HEK293 (cell line): ENCODE results near the gene MOK.

Experiments used
- BCL11A ChIP-seq: fragments of 450-650 bp; formaldehyde crosslinking; IDR thresholded peaks from 2 replicates; pipeline ENCODE4 v1.5.1; 2016; ENCODE audit warnings: low read depth, missing biosample characterization, missing genetic modification characterization
- BCL11B ChIP-seq: fragments of 450-650 bp; formaldehyde crosslinking; IDR thresholded peaks from 2 replicates; pipeline ENCODE4 v1.5.1; 2016; ENCODE audit warnings: low read depth, missing biosample characterization, missing genetic modification characterization
- ELK4 ChIP-seq: IDR thresholded peaks from 2 replicates; pipeline ENCODE4 v1.6.1; 2011; ENCODE audit warnings: mild to moderate bottlenecking, low read depth, low read length, borderline replicate concordance
- GLI4 ChIP-seq: fragments of 450-650 bp; formaldehyde crosslinking; IDR thresholded peaks from 2 replicates; pipeline ENCODE4 v1.5.1; 2016; ENCODE audit warnings: missing biosample characterization, missing genetic modification characterization
- KLF10 ChIP-seq: fragments of 450-650 bp; IDR thresholded peaks from 2 replicates; pipeline ENCODE4 v1.5.1; 2018; ENCODE audit warnings: missing biosample characterization, mild to moderate bottlenecking, missing genetic modification characterization
- KLF9 ChIP-seq: fragments of 450-650 bp; formaldehyde crosslinking; IDR thresholded peaks from 2 replicates; pipeline ENCODE4 v1.5.1; 2016; ENCODE audit warnings: missing biosample characterization, missing genetic modification characterization, low read depth
- MEIS1 ChIP-seq: sonication (generic); formaldehyde crosslinking; IDR thresholded peaks from 2 replicates; pipeline ENCODE4 v1.8.1; 2022; ENCODE audit warnings: missing genetic modification reagents, mild to moderate bottlenecking, borderline replicate concordance
- PRDM1 ChIP-seq: fragments of 450-650 bp; formaldehyde crosslinking; IDR thresholded peaks from 2 replicates; pipeline ENCODE4; 2016; ENCODE audit warnings: missing biosample characterization, missing genetic modification characterization
- SCRT2 ChIP-seq: fragments of 450-650 bp; formaldehyde crosslinking; IDR thresholded peaks from 2 replicates; pipeline ENCODE4 v1.5.1; 2016; ENCODE audit warnings: missing biosample characterization, missing genetic modification characterization
- SP2 ChIP-seq: fragments of 450-650 bp; formaldehyde crosslinking; IDR thresholded peaks from 2 replicates; pipeline ENCODE4 v1.5.1; 2016; ENCODE audit warnings: missing biosample characterization, missing genetic modification characterization
- TCF7L2 ChIP-seq: IDR thresholded peaks from 2 replicates; pipeline ENCODE4 v1.6.1; 2011; ENCODE audit warnings: low read depth, mild to moderate bottlenecking, inconsistent platforms, low read length, moderate library complexity, borderline replicate concordance
- YY2 ChIP-seq: fragments of 450-650 bp; formaldehyde crosslinking; IDR thresholded peaks from 2 replicates; pipeline ENCODE4 v1.5.1; 2016; ENCODE audit warnings: missing biosample characterization, missing genetic modification characterization
- ZBTB1 ChIP-seq: fragments of 450-650 bp; formaldehyde crosslinking; IDR thresholded peaks from 2 replicates; pipeline ENCODE4 v1.5.1; 2016; ENCODE audit warnings: missing biosample characterization, missing genetic modification characterization
- ZBTB26 ChIP-seq: fragments of 450-650 bp; formaldehyde crosslinking; optimal IDR thresholded peaks from 2 replicates; pipeline ENCODE3; 2016; ENCODE audit warnings: missing biosample characterization, mild to moderate bottlenecking, missing genetic modification characterization
- ZBTB8A ChIP-seq: fragments of 450-650 bp; formaldehyde crosslinking; IDR thresholded peaks from 2 replicates; pipeline ENCODE4 v1.5.1; 2016; ENCODE audit warnings: missing biosample characterization, missing genetic modification characterization
- ZNF133 ChIP-seq: fragments of 450-650 bp; formaldehyde crosslinking; IDR thresholded peaks from 2 replicates; pipeline ENCODE4 v1.5.1; 2016; ENCODE audit warnings: missing biosample characterization, missing genetic modification characterization
- ZNF148 ChIP-seq: fragments of 450-650 bp; formaldehyde crosslinking; IDR thresholded peaks from 2 replicates; pipeline ENCODE4 v1.5.0; 2017; ENCODE audit warnings: missing biosample characterization, missing genetic modification characterization, borderline replicate concordance
- ZNF155 ChIP-seq: fragments of 450-650 bp; formaldehyde crosslinking; IDR thresholded peaks from 2 replicates; pipeline ENCODE4 v1.5.1; 2016; ENCODE audit warnings: missing biosample characterization, missing genetic modification characterization
- ZNF16 ChIP-seq: fragments of 450-650 bp; formaldehyde crosslinking; IDR thresholded peaks from 2 replicates; pipeline ENCODE4 v1.5.1; 2016; ENCODE audit warnings: low read depth, missing biosample characterization, missing genetic modification characterization
- ZNF19 ChIP-seq: fragments of 450-650 bp; formaldehyde crosslinking; IDR thresholded peaks from 2 replicates; pipeline ENCODE4; 2016; ENCODE audit warnings: missing biosample characterization, missing genetic modification characterization, low read depth
- ZNF221 ChIP-seq: fragments of 450-650 bp; formaldehyde crosslinking; IDR thresholded peaks from 2 replicates; pipeline ENCODE4 v1.5.1; 2017; ENCODE audit warnings: missing biosample characterization, missing genetic modification characterization, borderline replicate concordance
- ZNF239 ChIP-seq: fragments of 450-650 bp; formaldehyde crosslinking; IDR thresholded peaks from 2 replicates; pipeline ENCODE4 v1.5.1; 2016; ENCODE audit warnings: missing biosample characterization, missing genetic modification characterization
- ZNF302 ChIP-seq: fragments of 450-650 bp; formaldehyde crosslinking; IDR thresholded peaks from 2 replicates; pipeline ENCODE4 v1.5.1; 2016; ENCODE audit warnings: missing biosample characterization, missing genetic modification characterization, low read depth
- ZNF341 ChIP-seq: fragments of 450-650 bp; formaldehyde crosslinking; IDR thresholded peaks from 2 replicates; pipeline ENCODE4; 2016; ENCODE audit warnings: low read depth, missing biosample characterization, missing genetic modification characterization
- ZNF350 ChIP-seq: fragments of 450-650 bp; formaldehyde crosslinking; IDR thresholded peaks from 2 replicates; pipeline ENCODE4 v1.5.0; 2017; ENCODE audit warnings: missing biosample characterization, mild to moderate bottlenecking, missing genetic modification characterization
- ZNF404 ChIP-seq: fragments of 450-650 bp; formaldehyde crosslinking; IDR thresholded peaks from 2 replicates; pipeline ENCODE4 v1.5.1; 2017; ENCODE audit warnings: missing biosample characterization, missing genetic modification characterization
- ZNF501 ChIP-seq: fragments of 450-650 bp; formaldehyde crosslinking; IDR thresholded peaks from 2 replicates; pipeline ENCODE4 v1.5.1; 2016; ENCODE audit warnings: missing biosample characterization, missing genetic modification characterization
- ZNF514 ChIP-seq: fragments of 450-650 bp; formaldehyde crosslinking; IDR thresholded peaks from 2 replicates; pipeline ENCODE4 v1.5.1; 2016; ENCODE audit warnings: missing biosample characterization, missing genetic modification characterization
- ZNF544 ChIP-seq: fragments of 450-650 bp; formaldehyde crosslinking; IDR thresholded peaks from 2 replicates; pipeline ENCODE4 v1.5.0; 2017; ENCODE audit warnings: missing biosample characterization, missing genetic modification characterization
- ZNF571 ChIP-seq: fragments of 450-650 bp; formaldehyde crosslinking; IDR thresholded peaks from 2 replicates; pipeline ENCODE4 v1.5.0; 2017; ENCODE audit warnings: missing biosample characterization, missing genetic modification characterization
- ZNF596 ChIP-seq: fragments of 450-650 bp; IDR thresholded peaks from 2 replicates; pipeline ENCODE4 v1.5.0; 2018; ENCODE audit warnings: missing biosample characterization, mild to moderate bottlenecking, missing genetic modification characterization, moderate library complexity
- ZNF701 ChIP-seq: fragments of 450-650 bp; formaldehyde crosslinking; IDR thresholded peaks from 2 replicates; pipeline ENCODE4 v1.5.1; 2016; ENCODE audit warnings: missing biosample characterization, missing genetic modification characterization
- ZNF704 ChIP-seq: fragments of 450-650 bp; formaldehyde crosslinking; IDR thresholded peaks from 2 replicates; pipeline ENCODE4 v1.5.1; 2016; ENCODE audit warnings: missing biosample characterization, missing genetic modification characterization
- ZNF707 ChIP-seq: fragments of 450-650 bp; formaldehyde crosslinking; IDR thresholded peaks from 2 replicates; pipeline ENCODE4 v1.5.1; 2016; ENCODE audit warnings: missing biosample characterization, missing genetic modification characterization
- ZNF777 ChIP-seq: fragments of 450-650 bp; formaldehyde crosslinking; IDR thresholded peaks from 2 replicates; pipeline ENCODE4 v1.5.1; 2017; ENCODE audit warnings: missing biosample characterization, missing genetic modification characterization, borderline replicate concordance
- ZNF785 ChIP-seq: fragments of 450-650 bp; formaldehyde crosslinking; IDR thresholded peaks from 2 replicates; pipeline ENCODE4 v1.5.1; 2016; ENCODE audit warnings: missing biosample characterization, missing genetic modification characterization
- ZSCAN30 ChIP-seq: fragments of 450-650 bp; IDR thresholded peaks from 2 replicates; pipeline ENCODE4 v1.5.1; 2018; ENCODE audit warnings: missing biosample characterization, mild to moderate bottlenecking, missing genetic modification characterization, moderate library complexity

The MOK gene

GRCh38 chr14:102314242-102315011 is 9.5 kb upstream of the MOK start (continued):
- TF ChIP-seq ZNF596 (tag by site-specific recombination) = no peak
- TF ChIP-seq SP2 (tag by site-specific recombination) = peak; percentile 10; the same call in 1 of the 2 replicates
- TF ChIP-seq ZNF239 (tag by site-specific recombination) = no peak
- TF ChIP-seq ZBTB26 (tag by site-specific recombination) = peak; percentile 66
- TF ChIP-seq ZNF501 (tag by site-specific recombination) = peak; percentile 92
- no peak for TF ChIP-seq ZNF16 (tag by site-specific recombination)
- TF ChIP-seq ZNF155 (tag by site-specific recombination) = no peak
- TF ChIP-seq KLF9 = peak; percentile 51; the same call in 1 of the 2 replicates
- no peak for TF ChIP-seq PRDM1
- no peak for TF ChIP-seq ZNF544
- no peak for TF ChIP-seq MEIS1
- TF ChIP-seq ZNF221 = no peak
- TF ChIP-seq BCL11B (tag by site-specific recombination) = peak; percentile 60; the same call in 1 of the 2 replicates
- TF ChIP-seq ZNF19 = no peak
- TF ChIP-seq ZNF785 (tag by site-specific recombination) = peak; percentile 91; the same call in 1 of the 2 replicates
- no peak for TF ChIP-seq ZNF148 (tag by site-specific recombination)
- TF ChIP-seq ZNF514 (tag by site-specific recombination) = no peak
- no peak for TF ChIP-seq TCF7L2
- TF ChIP-seq ZBTB8A (tag by site-specific recombination) = peak; percentile 88
- TF ChIP-seq ZNF302 = no peak
- peak; percentile 53; the same call in 1 of the 2 replicates for TF ChIP-seq BCL11A (tag by site-specific recombination)
- no peak for TF ChIP-seq ZNF704
- TF ChIP-seq ZNF404 (tag by site-specific recombination) = no peak
- no peak for TF ChIP-seq GLI4 (tag by site-specific recombination)
- peak; percentile 53; the same call in 1 of the 2 replicates for TF ChIP-seq ZNF341 (tag by site-specific recombination)
- no peak for TF ChIP-seq KLF10 (tag by site-specific recombination)
- TF ChIP-seq ELK4 = no peak
- TF ChIP-seq ZNF701 (tag by site-specific recombination) = no peak
- 0 out of 2 replicates have a peak, but pooled peaks have one; percentile 28 for TF ChIP-seq SCRT2
- peak; percentile 78; the same call in 1 of the 2 replicates for TF ChIP-seq ZSCAN30 (tag by site-specific recombination)
- TF ChIP-seq ZNF777 = peak; percentile 88; the same call in 1 of the 2 replicates
- no peak for TF ChIP-seq ZNF133 (tag by site-specific recombination)
- no peak for TF ChIP-seq ZNF571 (tag by site-specific recombination)
- TF ChIP-seq ZNF707 (tag by site-specific recombination) = no peak
- TF ChIP-seq YY2 = 0 out of 2 replicates have a peak, but pooled peaks have one; percentile 12
- no peak for TF ChIP-seq ZNF350
- TF ChIP-seq ZBTB1 = no peak
